Heart right ventricle (tissue), 16 donors: ENCODE measurements around the gene XIRP2. TPM values are rescaled to one million over a fixed set of nuclear protein-coding genes. Genes with fewer than 3 reads are reported as not detected.

Experiments
- ATAC-seq, 8 donors: fragments of 200-7000 bp; cut with Tn5 transposase; one replicate each; pipeline ENCODE4 v1.9.1; 2020; ENCODE audit warnings: mild to moderate bottlenecking in 8 of 8, moderate library complexity in 8 of 8, moderate number of reproducible peaks in 1 of 8
- DNase-seq, 2 donors: peaks; one replicate each; pipeline ENCODE4 v3.0.0-alpha.2; 2020
- H3K27ac ChIP-seq, 10 donors: fragments of 200-600 bp; sonication (generic) in 2 of 10; one replicate each; pipeline versions ENCODE4 v1.5.0 to v1.8.0; 2020 to 2022; ENCODE audit warnings: mild to moderate bottlenecking in 3 of 10
- H3K27me3 ChIP-seq, 7 donors: fragments of 200-600 bp; one replicate each; pipeline ENCODE4 v1.8.0; 2021 to 2022; ENCODE audit warnings: mild to moderate bottlenecking in 2 of 7
- H3K36me3 ChIP-seq, 9 donors: fragments of 200-600 bp; sonication (generic) in 1 of 9; one replicate each; pipeline versions ENCODE4 v1.5.0 to v1.8.0; 2020 to 2022; ENCODE audit warnings: mild to moderate bottlenecking in 2 of 9
- H3K4me1 ChIP-seq, 9 donors: fragments of 200-600 bp; sonication (generic) in 1 of 9; one replicate each; pipeline versions ENCODE4 v1.5.0 to v1.8.0; 2020 to 2022; ENCODE audit warnings: mild to moderate bottlenecking in 4 of 9
- H3K4me3 ChIP-seq, 10 donors: fragments of 200-600 bp; sonication (generic) in 2 of 10; one replicate each; pipeline versions ENCODE4 v1.5.0 to v1.8.0; 2020 to 2022; ENCODE audit warnings: mild to moderate bottlenecking in 7 of 10, moderate library complexity in 2 of 10
- H3K9me3 ChIP-seq, 11 donors: fragments of 200-600 bp in 10 of 11; sonication (generic) in 2 of 11; one replicate each; pipeline versions ENCODE4 v1.5.0 to v1.8.0; 2013 to 2022; ENCODE audit warnings: mild to moderate bottlenecking in 2 of 11, control low read depth in 1 of 11, moderate library complexity in 1 of 11
- CTCF ChIP-seq, 9 donors: fragments of 200-600 bp; sonication (generic) in 2 of 9; IDR thresholded peaks; one replicate each; pipeline versions ENCODE4 v1.5.0 to v1.8.0; 2021 to 2022; ENCODE audit warnings: antibody characterized with exemption in 9 of 9, mild to moderate bottlenecking in 5 of 9, moderate library complexity in 1 of 9
- WGBS, 2 donors: extraction: QIAGEN DNeasy Blood & Tissue Kit; methylation state at CpG; one replicate each; pipeline ENCODE4 v1.1.7; 2013; ENCODE audit warnings: inconsistent platforms in 1 of 2; 5-methylcytosine and 5-hydroxymethylcytosine counted together
- intact Hi-C, 10 donors: fragments of 100-400 bp; cut with DNase I; formaldehyde crosslinking; loops; one replicate each; pipeline versions ENCODE4 v1.11.1 to v1.14.2; 2022
- polyA plus RNA-seq, 2 donors: library from polyadenylated mRNA; stranded (reverse); fragments of 200-250 nt; gene quantifications; one replicate each; pipeline ENCODE4 v1.2.3, GENCODE V29; 2013
- total RNA-seq, 10 donors: library from RNA; stranded (reverse); fragmentation: NEBNext Ultra II Directional in 3 of 10; extraction: Animal tissue kit (Norgen Biotek cat#: 25700) in 3 of 10; gene quantifications; one replicate each; pipeline versions ENCODE4 v1.2.1 to v1.2.4, GENCODE V29; 2021 to 2023
- donor health status: Arrhythmogenic right ventricular cardiomyopathy.
- donor health status: ischemic (EF 13 %, LVEDD 7.1; RV severe dilation, severe dysfunction).
- donor health status: healthy with polysubstance abuse.
- donor health status: DM: no; HTN: yes; CAD: no.
- donor health status: DM: no; HTN: no; CAD: no.
- donor health status: ischemic (EF 25% LVEDD 6.9; RV normal size, moderate dysfunction).
- donor health status: ischemic (EF 25% LVEDD 5.7; RV mildly dilated, moderate dysfunction).
- donor health status: healthy.
- donor health status: DM: yes; HTN: yes; CAD: no.
- donor health status: Ischemic cardiomyopathy.
- donor health status: ischemic (EF 35%, LVEDD 5.7; RV mildly dilated, moderate dysfunction).
- donor health status: nonischemic (EF 11% LVEDD 7.7; RV severe dilation, severe dysfunction).
- donor health status: DM: yes; HTN: yes; CAD: no.
- donor health status: PGD.
- donor health status: ischemic (EF 29% LVEDD 5.4; RV normal size, mild dysfunction).
- donor health status: nonischemic (EF 23%, LVEDD 6.1; RV moderate dilation, normal function).

The XIRP2 gene
- total and polyA plus RNA-seq, 12 donors: 145 to 1,255 (median 577) TPM

DNA sequence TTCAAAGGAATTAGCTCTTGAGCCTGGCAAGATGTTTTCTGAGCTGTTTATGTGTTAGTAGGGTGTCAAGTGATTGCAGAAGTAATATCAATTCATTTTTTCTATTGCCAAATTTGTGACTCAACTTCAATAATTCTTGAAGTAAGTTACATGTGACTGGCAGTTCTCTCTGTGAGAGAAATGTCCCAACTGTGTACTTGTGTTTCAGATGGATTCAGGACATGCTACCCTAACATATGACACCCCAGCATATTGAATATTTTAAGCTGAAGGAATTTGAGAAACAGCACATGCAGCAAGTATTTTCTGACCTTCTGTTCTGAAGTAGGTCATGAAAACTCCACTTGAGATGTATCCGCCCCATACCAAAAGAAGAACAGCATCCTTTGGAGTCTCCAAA lies 263.6 kb downstream of the XIRP2 start:
- no peak for ATAC-seq
- H3K27me3 ChIP-seq: no peaks in the 10 kb centered on the region

GRCh38 chr2:167157523-167157922 lies 269.2 kb downstream of the XIRP2 start:
- intact Hi-C loops: no loop called here
- no peaks in the 10 kb centered on the region for H3K4me1 ChIP-seq

More for the DNA sequence above, 263.6 kb downstream of the XIRP2 start:
- 77 to 81% methylated on average over 1 of the region's 1 CpG for WGBS, 2 donors
- TF ChIP-seq CTCF (IDR thresholded peaks at IDR 0.05): no peak
- Histone ChIP-seq H3K9me3 (no peaks in the 10 kb centered on the region), H3K36me3 (no peaks in the 10 kb centered on the region), H3K27ac (no peak overlapping the region), H3K4me3 (no peak overlapping the region), H3K4me1 (no peaks in the 10 kb centered on the region)
- no peak for DNase-seq
- intact Hi-C loops: no loop called here

DNA sequence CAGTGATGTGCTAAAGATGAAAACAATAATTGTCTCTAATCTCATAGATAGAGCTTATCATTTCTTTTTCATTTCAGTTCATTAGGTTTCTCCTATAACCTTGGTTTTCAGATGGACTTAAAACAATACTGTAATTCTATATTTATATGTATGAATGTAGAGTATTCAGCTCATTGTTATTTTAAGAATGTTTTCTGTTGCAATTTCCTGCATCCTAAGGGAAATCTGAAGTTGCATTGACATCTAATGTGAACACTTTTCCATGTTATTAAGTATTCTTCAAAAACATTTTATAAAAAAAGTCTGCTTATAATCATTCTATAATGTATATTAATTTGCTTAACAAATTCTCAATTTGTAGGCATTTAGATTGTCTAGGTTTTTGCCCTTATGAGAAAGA lies 288.9 kb downstream of the XIRP2 start:
- DNase-seq: no peak
- intact Hi-C loops: no loop called here
- ATAC-seq: no peak

More at GRCh38 chr2:167157523-167157922, 269.2 kb downstream of the XIRP2 start:
- ATAC-seq: no peak
- Histone ChIP-seq H3K9me3 (peaks cover 0 to 4% (median 0%) of the 10 kb centered on the region in 11 donors), H3K27ac (no peak overlapping the region), H3K27me3 (no peaks in the 10 kb centered on the region), H3K4me3 (no peak overlapping the region), H3K36me3 (no peaks in the 10 kb centered on the region)
- DNase-seq: no peak
- no peak for TF ChIP-seq CTCF (IDR thresholded peaks at IDR 0.05)
- WGBS, 2 donors: 36 to 51% methylated on average over 1 of the region's 1 CpG

DNA sequence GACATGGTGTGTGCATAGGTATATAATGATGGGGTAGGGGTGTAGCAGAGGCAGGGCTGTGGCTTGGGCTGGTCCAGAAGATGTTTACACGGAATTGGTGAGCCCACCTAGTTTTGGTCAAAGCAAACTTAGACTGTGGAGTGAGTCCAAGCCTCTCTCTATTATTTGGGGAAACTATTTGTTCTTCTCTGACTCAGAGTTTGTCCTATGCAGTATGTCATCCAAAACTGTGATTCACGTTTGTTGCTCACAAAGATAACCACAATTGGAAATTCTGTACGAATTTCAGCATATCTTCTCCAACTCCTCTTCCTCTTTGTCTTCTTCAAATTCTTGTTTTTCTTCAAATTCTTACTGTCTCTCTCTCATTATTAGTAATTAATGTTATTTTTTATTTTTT lies 292.9 kb downstream of the XIRP2 start:
- DNase-seq: no peak
- TF ChIP-seq CTCF (IDR thresholded peaks at IDR 0.05): no peak
- H3K27ac ChIP-seq: no peak overlapping the region
- H3K9me3 ChIP-seq: peaks cover 0 to 2% (median 0%) of the 10 kb centered on the region in 11 donors
- no peaks in the 10 kb centered on the region for H3K36me3 ChIP-seq
- no peak overlapping the region for H3K4me3 ChIP-seq
- 67 to 68% methylated on average over 3 of the region's 3 CpGs for WGBS, 2 donors
- intact Hi-C loops: loop anchor here in 1 of 10 donors (5.0 kb wide), 1 partner anchor 34 kb away; no protein-coding TSS in a partner anchor
- no peaks in the 10 kb centered on the region for H3K27me3 ChIP-seq
- no peak for ATAC-seq
- H3K4me1 ChIP-seq: peaks cover 0 to 9% (median 0%) of the 10 kb centered on the region in 9 donors

More for the DNA sequence above, 288.9 kb downstream of the XIRP2 start:
- no peak for TF ChIP-seq CTCF (IDR thresholded peaks at IDR 0.05)
- Histone ChIP-seq H3K36me3 (no peaks in the 10 kb centered on the region), H3K4me3 (no peak overlapping the region), H3K27me3 (no peaks in the 10 kb centered on the region), H3K4me1 (no peaks in the 10 kb centered on the region), H3K27ac (no peak overlapping the region), H3K9me3 (peaks cover 0 to 20% (median 1%) of the 10 kb centered on the region in 11 donors)
